Activated naive CD4-positive, alpha-beta T cell treated with anti-CD3 and anti-CD28 coated beads, Interleukin-2, amount 50 U/mL, for 16 hours (primary cell): ENCODE results near the gene SEPTIN7.

ENCODE experiments used
- DNase-seq: peaks from one replicate; pipeline ENCODE4 v3.0.0-alpha.2; 2020

SEPTIN7 gene

DNA sequence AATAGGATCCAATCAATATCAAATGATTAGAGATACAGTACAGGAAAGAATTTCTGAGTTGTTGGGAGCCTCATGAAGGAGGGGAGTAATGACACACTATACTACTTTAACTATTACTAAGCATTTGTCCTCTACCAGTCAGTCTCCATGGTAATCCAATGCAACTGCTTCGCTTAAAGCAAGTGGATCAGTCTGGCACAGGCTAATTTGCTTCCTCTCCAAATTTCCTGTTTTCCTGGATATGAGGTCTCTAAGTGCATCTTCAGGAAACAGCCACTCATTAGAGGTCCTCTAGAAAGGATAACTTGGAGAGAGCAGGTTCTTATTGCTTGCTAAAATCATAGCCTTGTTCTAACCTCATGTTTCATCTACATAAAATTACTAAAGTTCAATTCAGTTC lies 8.4 kb upstream of the SEPTIN7 start:
- DNase-seq: no peak

DNA sequence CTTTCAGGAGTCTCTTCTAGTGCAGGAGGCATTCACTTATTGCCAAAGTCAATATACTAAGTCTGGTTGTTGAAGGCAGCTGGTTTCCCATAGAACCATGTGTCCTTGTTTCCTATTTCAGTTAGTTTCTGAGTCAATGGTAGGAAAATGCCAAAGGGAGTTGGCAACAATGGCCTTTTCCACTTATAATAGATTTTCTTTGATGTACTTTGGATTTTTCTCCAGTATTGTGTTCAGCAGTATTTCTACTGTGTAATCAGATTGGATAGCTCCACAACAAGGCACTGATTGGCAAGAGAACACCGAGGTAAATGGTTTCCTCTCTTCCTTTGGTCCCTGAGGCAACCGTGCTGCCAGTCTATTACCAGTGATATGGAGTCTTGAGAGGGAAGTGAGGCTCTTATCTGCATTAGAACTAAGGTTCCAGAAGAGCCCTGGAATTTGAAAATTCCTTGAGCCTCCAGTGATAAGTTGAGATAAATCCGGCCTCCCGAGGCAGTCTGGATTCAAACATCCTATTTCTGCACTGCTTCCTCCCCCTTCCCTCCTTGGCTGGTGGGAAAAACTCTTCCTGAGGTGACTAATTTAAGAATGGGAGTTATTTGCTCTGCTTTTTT lies 7.9 kb upstream of the SEPTIN7 start:
- DNase-seq: no peak

DNA sequence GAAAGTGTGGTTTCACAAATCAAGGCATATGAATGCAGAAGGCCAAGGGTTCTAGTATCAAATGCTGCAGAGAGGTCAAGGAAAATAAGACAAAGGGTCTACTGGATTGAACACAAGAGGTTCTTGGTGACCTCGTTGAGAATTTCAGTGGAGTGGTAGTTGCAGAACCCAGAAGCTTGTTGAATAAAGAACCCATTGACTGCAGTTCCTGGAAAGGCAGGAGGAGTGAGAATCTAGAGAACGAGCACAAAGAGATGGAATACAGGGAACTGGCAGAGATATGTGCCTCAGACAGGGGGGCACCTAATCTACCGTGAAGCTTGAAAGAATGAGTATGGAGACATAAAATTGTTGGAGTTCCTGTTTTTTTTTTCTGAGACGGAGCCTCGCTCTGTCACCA lies 3.5 kb upstream of the SEPTIN7 start:
- no peak for DNase-seq

DNA sequence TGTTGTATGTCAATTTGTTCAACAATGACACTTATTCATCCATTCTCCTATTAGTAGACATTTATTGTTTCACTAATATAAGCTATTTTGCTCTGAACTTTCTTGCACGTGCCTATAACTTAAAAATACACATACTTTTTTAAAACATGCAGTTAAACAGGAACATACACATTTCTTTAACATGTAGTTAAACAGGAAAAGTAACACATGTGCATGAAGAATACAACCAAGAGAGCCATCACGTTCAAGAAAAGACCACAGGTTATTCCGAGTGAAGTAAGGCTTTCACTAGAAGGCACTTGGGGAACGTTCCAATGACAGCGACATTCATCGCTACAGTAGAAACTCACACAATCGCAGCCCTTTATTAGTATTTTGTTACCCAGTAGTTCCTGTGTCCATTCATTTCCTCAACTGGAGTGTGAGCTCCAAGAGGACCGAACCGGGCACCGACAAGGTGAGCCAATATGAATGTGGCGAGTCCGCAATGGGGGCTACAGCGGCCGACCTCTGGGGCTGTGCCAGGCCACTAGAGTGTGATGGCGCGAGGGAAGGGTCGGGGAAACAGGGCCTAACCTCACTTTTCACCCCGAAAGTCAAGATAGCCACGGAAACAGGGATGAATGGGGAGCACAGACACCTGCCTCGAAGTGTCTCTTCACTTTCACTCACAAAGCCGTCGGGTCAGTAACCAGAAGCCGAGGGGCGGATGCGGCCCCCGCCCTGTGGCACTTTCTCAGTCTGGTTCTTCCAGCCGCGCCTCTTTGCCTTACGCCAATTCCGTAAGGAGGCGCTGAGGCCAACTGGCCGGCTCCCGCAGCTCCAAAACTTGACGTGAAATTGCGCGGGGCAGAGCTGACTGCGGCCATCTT lies 775 bp upstream of the SEPTIN7 start:
- peak; percentile 80 for DNase-seq

DNA sequence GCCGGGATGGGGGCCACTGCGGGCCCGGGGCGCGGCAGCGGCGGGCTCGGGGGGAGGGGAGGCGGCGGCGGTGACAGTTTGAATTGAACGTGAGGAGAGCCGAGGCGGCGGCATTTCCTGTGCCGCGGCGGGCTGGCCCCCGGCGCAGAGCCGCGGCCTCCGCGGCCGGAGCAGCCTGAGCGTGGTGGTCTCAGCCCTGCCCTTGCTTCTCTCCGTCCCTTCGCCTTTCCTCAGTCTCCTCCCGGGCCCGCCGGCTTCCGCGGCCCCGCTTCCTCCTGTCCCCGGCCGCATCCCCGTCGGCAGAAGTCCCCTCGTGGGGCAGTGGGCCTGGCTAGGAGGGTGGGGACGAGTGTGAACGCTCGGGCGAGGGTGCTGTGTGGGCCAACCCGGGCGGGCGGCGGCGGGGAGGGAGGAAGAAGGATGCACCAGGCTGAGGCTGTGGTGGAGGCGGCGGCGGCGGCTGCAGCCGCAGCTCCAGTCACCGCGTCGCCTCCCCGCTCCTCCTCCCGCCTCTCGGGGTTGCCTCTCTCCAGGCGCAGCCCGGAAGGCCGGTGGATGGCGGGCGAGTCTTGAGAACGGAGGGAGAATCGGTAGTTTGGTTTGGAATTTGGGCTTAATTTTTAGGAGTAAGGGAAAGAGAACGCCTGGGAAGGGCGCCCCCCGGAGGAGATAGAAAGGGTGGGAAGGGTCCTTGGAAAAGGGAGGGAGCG lies 690 bp downstream of the SEPTIN7 start:
- DNase-seq: peak; percentile 73

DNA sequence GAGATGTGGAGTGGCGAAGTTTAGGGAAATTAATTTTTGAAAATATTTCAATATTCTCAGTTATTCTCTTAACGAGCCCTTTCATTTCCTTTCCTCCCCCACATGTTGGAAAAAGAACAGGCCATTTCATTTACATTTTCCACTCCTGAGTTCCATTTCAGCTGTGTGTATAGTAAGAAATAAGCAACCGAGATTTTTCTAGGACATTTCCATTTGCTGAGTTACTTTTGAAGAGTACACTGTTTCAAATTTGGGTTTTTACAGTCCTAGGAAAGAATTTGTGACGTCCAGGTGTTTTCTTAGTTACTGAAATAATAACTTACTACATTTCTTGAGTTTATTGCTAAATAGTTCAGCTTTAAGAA lies 1.2 kb downstream of the SEPTIN7 start:
- DNase-seq: no peak

DNA sequence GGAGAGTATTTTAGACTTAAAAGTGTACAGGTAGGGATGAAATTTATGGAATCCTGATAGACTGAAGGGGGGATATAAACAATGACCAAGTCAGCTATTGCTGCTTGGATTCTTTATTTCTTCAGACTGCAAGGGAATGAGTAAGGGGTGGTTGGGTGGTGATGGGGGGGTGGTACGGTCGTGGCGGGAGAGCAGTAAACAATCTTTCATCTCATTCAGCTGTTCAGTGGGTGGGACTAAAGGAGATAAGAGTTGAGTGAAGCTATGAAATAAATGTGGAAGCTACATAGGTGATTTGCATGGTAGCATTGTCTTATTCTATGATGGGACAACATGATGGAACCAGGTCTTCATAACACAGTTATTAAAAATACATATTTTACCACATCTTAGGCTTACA lies 1.8 kb downstream of the SEPTIN7 start:
- peak; percentile 19 for DNase-seq

DNA sequence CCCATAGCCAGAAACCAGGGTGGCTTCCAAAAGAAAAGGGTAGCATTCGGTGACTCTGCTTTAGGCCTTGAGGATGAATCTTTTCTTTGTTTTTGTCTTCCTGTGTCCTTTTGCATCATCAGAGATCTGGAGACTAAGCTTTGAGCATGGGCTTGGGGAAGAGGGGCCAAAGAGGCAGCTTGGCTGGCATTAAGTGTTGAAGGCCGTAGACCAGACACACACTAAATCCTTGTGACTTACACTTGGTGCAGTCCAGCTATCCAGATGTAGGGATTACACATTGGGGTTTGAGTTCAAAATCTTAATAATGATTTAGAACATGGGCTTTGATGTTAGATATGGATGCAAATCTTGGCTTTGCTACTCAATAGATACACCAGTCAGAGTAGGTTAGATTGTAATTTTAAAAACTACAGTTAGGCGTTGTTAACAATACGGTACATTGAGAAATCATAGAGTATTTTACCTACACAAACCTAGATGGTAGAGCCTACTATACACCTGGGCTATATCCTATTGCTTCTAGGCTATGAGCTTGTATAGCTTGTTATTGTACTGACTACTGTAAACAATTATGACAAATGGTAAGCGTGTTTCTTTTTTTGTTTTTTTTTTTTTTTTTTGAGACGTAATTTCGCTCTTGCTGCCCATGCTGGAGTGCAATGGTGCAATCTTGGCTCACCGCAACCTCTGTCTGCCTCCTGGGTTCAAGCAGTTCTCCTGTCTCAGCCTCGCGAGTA lies 3.5 kb downstream of the SEPTIN7 start:
- no peak for DNase-seq

DNA sequence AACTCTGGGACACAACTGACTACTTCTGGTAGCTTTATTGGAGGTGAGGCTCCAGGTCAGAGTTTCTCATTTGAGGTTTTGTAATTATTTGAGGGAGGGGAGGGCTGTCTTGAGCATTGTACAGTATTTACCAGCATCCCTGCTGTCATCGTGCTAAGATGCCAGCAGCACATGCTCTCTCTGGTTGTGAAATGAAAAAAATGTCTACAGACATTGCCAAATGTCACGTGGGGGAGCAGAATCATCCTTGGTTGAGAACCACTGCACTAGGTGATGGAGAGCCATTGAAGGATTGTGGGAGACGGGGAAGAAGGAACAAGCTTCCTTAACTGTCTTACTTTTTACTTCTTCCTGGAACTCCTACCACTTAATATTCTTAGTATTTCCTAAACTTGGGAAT lies 5.0 kb downstream of the SEPTIN7 start:
- DNase-seq: no peak

DNA sequence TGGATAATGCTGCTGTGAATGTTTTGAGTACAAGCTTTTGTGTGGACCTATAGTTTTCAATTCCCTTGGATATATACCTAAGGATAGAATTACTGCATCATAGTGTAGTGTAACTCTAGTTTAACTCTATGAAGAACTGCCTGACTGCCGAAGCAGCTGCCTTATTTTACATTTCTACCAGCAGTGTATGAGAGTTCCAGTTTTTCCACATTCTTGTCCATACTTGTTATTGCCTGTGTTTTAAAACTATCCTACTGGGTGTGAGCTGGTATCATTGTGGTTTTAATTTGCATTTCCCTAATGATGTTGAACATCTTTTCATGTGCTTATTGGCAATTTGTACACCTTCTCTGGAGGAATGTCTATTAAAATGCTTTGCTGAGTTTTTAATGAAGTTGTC lies 15.7 kb downstream of the SEPTIN7 start:
- DNase-seq: no peak

DNA sequence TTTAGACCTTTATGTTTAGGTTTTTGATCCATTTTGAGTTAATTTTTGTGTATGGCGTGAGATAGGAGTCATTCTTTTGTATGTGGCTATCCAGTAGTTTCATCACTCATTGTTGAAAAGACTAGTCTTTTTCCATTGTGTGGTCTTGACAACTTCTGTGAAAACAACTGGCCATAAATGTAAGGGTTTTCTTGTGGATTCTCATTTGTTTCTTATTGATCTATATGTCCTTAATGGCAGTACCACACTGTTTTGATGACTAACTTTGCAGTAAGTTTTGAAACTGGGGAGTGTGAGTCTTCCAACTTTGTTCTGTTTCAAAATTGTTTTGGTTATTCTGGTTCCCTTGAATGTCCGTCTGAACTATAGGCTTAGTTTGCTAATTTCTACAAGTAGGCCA lies 16.3 kb downstream of the SEPTIN7 start:
- DNase-seq: no peak

DNA sequence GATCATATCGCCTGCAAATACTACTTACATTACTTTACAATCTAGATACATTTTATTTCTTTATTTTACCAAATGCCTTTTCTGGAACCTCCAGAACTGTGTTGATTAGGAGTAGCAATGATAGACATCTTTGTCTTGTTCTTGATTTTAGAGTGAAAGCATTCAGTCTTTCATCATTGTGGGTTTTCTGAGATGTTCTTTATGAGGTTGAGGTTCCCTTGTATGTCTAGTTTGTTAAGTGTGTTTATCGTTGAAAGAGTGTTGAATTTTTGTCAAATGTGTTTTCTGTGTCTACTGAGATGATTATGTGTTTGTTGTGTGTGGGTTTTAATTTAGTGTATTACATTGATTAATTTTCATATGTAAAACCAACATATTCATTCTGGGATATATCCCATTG lies 17.1 kb downstream of the SEPTIN7 start:
- DNase-seq: no peak

DNA sequence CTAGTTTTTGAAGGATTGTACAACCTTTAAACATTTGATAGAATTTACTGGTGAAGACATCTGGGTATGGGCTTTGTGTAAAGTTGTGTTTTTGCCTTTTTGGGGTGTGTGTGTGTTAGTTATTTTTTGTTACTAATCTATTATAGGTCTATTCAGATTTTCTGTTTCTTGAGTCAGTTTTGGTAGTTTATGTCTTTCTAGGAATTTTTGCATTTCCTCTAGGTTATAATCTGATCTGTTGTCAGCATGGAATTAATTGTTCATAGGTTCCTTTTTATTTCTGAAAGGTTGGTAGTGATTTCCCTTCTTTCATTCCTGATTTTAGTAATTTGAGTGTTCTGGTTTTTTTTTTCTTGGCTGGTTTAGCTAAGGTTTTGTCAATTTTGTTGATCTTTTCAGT lies 17.7 kb downstream of the SEPTIN7 start:
- no peak for DNase-seq

DNA sequence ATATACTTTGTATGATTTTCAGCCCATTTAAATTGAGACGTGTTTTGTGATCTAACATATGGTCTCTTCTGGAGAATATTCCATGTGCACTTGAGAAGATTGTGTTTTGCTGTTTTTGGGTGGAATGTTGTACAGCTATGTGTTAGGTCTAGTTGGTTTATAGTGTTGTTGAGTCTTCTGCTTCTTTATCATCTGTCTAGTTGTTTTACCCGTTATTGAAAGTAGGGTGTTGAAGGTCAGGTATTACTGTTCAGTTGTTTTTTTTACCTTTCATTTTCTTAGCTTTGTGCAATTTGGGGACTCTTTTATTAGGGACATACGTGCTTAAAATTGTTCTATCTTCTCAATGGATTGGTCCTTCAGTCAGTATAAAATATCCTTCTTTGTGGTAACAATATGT lies 18.5 kb downstream of the SEPTIN7 start:
- DNase-seq: no peak

DNA sequence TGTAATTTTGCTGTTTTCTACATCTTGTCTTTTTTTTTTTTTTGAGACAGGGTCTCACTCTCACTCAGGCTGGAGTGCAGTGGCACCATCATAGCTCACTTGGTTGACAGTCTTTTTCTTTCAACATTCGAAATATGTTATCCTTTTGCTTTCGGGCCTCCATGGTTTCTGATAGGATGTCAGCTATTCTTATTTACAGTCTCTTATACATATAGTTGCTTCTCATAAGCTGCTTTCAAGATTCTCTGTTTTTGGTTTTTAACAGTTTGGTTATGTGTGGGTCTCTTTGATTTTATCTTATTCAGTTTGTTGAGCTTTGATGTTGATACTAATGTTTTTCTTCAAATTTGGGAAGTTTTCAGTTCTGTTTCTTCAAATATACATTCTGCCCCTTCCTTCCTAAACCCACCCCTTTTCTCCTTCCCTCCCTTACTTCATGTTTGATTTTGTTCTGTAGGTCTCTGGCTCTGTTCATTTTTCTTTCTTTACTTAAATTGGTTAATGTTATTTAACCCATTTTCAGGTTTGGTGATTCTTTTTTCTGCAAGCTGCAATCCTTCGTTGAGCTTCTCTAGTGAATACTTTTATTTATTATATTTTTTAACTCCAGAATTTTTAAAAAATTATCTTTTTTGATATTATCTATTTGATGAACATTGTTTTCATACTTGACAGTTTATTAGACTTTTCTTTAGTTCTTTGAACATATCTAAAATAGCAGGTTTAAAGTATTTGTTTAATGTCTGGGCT lies 19.3 kb downstream of the SEPTIN7 start:
- DNase-seq: no peak

DNA sequence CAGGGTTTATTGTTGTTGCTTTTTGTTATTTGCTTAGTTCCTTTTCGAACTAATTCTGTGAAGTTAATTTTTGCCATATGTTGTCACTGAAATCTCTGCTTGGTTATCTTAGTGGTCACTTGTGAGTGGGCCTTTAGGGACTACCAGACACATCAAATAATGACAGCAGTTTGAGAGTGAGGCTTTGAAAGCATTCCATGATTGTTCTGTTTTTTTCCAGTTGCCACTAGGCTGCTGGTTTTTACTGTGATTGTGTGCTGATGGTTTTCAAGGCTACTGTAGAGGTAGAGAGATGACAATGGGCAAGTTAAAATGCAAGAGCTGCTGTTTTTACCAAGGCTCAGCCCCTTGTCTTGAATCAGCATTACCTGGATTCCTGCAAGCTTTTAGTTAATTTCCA lies 20.0 kb downstream of the SEPTIN7 start:
- DNase-seq: no peak

DNA sequence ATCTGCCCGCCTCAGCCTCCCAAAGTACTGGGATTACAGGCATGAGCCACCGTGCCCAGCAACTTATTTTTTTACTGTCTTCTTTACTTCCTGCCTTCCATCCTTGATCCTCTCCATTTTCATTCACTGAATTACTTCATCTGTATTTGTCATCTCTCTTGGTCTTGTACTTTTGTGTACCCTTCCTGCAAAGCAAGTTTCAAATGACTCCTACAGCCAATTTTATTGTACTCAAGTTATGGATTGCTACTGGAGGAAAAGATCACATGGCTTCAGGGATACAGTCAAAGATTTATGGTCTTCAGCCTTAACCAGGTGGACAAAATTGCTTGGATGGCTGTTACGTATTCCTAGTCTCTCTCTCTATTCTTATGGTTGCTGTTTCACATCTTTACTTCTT lies 22.6 kb downstream of the SEPTIN7 start:
- no peak for DNase-seq

DNA sequence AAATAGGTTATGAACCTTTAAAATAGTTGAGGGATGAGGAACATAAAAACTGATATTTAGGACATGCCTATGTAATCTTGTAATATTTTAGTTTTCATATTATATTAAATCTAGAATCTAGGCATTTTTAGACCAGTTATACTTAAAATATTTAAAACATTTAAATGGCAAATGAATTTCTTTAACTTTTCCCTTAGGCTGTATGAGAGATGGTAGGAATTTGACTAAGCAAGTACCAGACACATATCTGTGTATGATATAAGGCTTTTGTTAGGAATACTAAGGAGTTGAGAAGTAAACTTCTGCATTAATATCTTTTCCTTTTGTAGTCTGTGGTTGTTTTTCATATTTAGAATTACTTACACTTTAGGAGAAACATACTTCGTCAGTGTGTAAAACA lies 25.1 kb downstream of the SEPTIN7 start:
- no peak for DNase-seq

DNA sequence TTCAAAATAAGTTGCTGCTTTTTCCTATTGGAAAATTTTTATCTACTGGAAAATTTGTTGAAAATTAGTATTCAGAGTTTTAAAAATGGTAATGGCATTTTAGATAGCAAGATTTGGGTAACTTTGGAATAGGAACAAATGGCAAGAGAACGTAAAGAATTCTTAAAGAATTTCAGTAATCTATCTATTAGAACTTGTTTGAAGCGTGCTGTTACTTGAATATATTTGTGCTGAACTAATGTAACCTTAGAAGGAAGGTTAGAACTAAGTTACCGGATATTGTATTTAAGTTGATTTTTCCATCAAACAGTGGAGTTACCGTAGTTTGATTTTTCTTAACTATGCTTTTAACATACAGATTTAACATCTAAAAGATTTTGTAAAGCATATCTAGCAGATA lies 25.9 kb downstream of the SEPTIN7 start:
- no peak for DNase-seq

DNA sequence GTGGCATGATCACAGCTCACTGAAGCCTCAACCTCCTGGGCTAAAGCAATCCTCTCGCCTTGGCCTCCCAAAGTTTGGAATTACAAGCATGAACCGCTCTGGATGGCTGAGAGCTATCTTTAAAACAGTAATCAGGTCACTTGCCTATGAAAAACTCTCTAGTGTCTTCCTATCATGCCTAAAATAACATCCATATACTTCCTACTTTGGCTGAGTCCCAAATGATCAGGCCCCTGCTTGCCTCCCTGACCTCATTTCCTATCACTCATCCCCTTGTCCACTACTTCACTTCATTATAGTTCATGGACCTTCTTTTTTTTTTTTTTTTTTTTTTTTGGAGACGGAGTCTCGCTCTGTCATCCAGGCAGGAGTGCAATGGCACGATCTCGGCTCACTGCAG lies 28.0 kb downstream of the SEPTIN7 start:
- DNase-seq: no peak

DNA sequence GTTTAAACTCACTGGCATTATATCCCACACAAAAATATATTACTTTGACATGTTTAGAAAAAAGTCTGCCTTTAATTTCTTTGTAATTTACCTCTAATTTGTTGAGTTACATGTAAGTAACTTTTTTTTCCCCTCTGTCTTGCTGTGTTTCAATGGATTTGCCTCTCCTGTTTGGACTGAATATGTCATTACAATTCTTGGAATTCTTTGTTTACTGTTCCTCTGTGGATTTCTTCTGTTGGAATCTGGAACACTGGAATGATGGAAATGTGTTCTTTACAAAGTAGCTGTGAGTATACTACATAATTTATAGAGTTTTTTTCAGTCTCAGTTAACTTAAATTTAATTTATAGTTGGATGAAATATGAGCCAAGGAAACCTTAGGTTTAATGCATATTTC lies 30.4 kb downstream of the SEPTIN7 start:
- DNase-seq: no peak
